GM19438 (cell line): ENCODE measurements around the gene PCDHGB5.
"Not testable (repeated sequence)": the region's sequence is repeated elsewhere in the genome, so short reads cannot be mapped to it uniquely, and the experiment has no call there.

Experiments used
- ATAC-seq: cut with Tn5 transposase; IDR thresholded peaks from one replicate; pipeline ENCODE4 v1.9.1; 2021; ENCODE audit warnings: low read depth; ENCODE audit not compliant: unreplicated experiment

Gene PCDHGB5

DNA sequence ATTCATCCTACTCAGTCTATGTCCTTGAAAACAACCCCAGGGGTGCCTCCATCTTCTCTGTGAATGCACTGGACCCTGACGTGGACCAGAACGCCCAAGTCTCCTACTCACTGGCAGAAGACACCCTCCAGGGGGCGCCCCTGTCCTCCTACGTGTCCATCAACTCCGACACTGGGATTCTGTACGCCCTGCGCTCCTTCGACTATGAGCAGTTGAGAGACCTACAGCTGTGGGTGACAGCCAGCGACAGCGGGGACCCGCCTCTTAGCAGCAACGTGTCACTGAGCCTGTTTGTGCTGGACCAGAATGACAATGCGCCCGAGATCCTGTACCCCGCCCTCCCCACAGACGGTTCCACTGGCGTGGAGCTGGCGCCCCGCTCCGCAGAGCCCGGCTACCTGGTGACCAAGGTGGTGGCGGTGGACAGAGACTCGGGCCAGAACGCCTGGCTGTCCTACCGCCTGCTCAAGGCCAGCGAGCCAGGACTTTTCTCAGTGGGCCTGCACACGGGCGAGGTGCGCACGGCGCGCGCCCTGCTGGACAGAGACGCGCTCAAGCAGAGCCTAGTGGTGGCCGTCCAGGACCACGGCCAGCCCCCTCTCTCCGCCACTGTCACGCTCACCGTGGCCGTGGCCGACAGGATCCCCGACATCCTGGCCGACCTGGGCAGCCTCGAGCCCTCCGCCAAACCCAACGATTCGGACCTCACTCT lies 22.1 kb upstream of the PCDHGB5 start:
- not testable (repeated sequence) for ATAC-seq

DNA sequence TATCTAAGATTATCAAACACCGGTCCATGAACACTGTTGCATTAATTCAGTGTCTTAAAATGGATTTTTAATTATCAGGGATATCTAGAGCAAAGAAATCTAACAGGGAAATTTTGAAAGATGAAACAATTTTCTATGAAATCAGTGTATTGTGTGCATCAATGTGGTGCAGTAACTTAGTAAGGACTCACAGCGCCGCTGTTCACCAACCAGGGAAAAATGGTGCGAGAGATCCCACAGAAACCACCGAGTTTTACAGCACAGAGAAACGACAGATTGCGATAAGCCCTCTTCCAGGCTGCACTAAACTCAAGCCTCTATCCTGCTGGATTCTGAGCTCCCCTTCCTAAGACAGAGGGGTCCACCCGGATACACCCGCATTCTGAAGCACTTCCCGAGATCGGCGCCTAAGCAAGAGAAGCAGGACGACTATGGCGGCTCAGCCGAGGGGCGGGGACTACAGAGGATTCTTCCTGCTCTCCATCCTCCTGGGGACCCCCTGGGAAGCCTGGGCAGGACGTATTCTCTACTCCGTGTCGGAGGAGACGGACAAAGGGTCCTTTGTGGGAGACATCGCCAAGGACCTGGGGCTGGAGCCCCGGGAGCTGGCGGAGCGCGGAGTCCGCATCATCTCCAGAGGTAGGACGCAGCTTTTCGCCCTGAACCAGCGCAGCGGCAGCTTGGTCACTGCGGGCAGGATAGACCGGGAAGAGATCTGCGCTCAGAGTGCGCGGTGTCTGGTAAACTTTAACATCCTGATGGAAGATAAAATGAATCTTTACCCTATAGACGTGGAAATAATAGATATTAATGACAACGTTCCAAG lies 15.1 kb upstream of the PCDHGB5 start, which contains the start of gene PCDHGA7:
Gene PCDHGA7 (plus strand): TSS at position 274 of the 826 bp plus-strand sequence. CDS start 158 bp downstream, at position 432.
- peak; percentile 60 for ATAC-seq

- ATAC-seq: no peak
These were observed 14.4 kb upstream of the PCDHGB5 start for GRCh38 chr5:141383345-141383744.

DNA sequence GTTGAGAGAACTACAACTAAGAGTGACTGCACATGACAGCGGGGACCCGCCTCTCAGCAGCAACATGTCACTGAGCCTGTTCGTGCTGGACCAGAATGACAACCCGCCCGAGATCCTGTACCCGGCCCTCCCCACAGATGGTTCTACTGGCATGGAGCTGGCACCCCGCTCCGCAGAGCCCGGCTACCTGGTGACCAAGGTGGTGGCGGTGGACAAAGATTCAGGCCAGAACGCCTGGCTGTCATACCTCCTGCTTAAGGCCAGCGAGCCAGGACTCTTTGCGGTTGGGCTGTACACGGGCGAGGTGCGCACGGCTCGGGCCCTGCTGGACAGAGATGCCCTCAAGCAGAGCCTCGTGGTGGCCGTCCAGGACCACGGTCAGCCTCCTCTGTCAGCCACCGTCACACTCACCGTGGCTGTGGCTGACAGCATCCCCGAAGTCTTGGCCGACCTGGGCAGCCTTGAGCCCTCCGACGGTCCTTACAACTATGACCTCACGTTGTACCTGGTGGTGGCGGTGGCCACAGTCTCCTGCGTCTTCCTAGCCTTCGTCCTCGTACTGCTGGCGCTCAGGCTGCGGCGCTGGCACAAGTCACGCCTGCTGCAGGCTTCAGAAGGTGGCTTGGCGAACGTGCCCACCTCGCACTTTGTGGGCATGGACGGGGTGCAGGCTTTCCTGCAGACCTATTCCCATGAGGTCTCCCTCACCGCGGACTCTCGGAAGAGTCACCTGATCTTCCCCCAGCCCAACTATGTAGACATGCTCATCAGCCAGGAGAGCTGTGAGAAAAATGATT lies 13.1 kb upstream of the PCDHGB5 start:
- no peak for ATAC-seq

DNA sequence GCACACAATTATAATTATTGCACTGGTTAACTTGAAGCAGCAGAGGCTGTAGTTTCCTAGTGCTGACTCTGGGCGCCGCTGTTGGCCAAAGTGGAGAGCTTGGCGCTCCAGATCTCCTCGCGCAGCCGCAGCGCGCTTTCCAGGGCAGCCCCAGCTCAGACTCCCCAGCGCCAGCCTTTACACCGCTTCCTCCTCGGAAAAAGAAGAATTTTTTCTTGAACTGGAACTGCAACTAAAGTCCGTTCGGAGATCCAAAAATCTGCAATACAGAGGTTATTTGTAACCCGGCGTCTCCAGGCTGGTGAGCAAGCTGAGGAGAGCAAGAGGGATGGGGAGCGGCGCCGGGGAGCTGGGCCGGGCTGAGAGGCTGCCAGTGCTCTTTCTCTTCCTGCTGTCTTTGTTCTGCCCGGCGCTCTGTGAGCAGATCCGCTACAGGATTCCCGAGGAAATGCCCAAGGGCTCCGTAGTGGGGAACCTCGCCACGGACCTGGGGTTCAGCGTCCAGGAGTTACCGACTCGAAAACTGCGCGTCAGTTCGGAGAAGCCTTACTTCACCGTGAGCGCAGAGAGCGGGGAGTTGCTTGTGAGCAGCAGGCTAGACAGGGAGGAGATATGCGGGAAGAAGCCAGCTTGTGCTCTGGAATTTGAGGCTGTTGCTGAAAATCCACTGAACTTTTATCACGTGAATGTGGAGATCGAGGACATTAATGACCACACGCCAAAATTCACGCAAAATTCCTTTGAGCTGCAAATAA lies 10.0 kb upstream of the PCDHGB5 start, which contains the start of gene PCDHGB4:
Gene PCDHGB4 (plus strand): TSS at position 142 of the 755 bp plus-strand sequence. CDS start 187 bp downstream, at position 329.
- ATAC-seq: peak; percentile 89

- ATAC-seq: no peak
These were observed 9.1 kb upstream of the PCDHGB5 start for GRCh38 chr5:141388661-141389060.

DNA sequence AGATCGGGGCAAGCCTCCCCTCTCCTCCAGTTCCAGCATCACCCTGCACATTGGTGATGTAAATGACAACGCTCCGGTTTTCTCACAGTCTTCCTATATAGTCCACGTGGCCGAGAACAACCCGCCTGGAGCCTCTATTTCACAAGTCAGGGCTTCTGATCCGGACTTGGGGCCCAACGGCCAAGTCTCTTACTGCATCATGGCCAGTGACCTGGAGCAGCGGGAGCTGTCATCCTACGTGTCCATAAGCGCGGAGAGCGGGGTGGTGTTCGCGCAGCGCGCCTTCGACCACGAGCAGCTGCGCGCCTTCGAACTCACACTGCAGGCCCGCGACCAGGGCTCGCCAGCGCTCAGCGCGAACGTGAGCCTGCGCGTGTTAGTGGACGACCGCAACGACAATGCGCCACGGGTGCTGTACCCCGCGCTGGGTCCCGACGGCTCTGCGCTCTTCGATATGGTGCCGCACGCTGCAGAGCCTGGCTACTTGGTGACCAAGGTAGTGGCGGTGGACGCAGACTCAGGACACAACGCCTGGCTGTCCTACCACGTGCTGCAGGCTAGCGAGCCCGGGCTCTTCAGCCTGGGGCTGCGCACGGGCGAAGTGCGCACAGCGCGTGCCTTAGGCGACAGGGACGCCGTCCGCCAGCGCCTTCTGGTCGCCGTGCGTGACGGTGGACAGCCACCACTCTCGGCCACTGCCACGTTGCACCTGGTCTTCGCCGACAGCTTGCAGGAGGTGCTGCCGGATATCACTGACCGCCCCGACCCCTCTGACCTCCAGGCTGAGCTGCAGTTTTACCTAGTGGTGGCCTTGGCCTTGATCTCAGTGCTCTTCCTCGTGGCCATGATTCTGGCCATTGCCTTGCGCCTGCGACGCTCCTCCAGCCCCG lies 8.3 kb upstream of the PCDHGB5 start:
- no peak for ATAC-seq

GRCh38 chr5:141392429-141393198 lies 5.1 kb upstream of the PCDHGB5 start, which contains the start of gene PCDHGA8:
Gene PCDHGA8 (plus strand): TSS chr5:141392633. CDS start chr5:141392814, 181 bp downstream.
- ATAC-seq: no peak

GRCh38 chr5:141393267-141393666 lies 4.5 kb upstream of the PCDHGB5 start:
- no peak for ATAC-seq

DNA sequence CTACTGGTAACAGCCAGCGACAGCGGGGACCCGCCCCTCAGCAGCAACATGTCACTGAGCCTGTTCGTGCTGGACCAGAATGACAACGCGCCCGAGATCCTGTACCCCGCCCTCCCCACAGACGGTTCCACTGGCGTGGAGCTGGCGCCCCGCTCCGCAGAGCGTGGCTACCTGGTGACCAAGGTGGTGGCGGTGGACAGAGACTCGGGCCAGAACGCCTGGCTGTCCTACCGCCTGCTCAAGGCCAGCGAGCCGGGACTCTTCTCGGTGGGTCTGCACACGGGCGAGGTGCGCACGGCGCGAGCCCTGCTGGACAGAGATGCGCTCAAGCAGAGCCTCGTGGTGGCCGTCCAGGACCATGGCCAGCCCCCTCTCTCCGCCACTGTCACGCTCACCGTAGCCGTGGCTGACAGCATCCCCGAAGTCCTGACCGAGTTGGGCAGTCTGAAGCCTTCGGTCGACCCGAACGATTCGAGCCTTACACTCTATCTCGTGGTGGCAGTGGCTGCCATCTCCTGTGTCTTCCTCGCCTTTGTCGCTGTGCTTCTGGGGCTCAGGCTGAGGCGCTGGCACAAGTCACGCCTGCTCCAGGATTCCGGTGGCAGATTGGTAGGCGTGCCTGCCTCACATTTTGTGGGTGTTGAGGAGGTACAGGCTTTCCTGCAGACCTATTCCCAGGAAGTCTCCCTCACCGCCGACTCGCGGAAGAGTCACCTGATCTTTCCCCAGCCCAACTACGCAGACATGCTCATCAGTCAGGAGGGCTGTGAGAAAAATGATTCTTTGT lies 3.2 kb upstream of the PCDHGB5 start:
- not testable (repeated sequence) for ATAC-seq

GRCh38 chr5:141398608-141399007 lies 861 bp downstream of the PCDHGB5 start:
- ATAC-seq: no peak

DNA sequence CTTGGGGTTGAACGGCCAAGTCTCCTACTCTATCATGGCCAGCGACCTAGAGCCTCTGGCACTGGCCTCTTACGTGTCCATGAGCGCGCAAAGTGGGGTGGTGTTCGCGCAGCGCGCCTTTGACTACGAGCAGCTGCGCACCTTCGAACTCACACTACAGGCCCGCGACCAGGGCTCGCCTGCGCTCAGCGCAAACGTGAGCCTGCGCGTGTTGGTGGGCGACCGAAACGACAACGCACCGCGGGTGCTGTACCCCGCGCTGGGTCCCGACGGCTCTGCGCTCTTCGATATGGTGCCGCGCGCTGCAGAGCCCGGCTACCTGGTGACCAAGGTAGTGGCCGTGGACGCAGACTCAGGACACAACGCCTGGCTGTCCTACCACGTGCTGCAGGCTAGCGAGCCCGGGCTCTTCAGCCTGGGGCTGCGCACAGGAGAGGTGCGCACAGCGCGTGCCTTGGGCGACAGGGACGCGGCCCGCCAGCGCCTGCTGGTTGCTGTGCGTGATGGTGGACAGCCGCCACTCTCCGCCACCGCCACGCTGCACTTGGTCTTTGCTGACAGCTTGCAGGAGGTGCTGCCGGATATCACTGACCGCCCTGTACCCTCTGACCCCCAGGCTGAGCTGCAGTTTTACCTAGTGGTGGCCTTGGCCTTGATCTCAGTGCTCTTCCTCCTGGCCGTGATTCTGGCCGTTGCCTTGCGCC lies 2.0 kb downstream of the PCDHGB5 start:
- ATAC-seq: no peak

- no peak for ATAC-seq
These were observed 5.0 kb downstream of the PCDHGB5 start, which contains the start of gene PCDHGA9 for GRCh38 chr5:141402553-141403243. Gene PCDHGA9 (plus strand): TSS chr5:141402778. CDS start chr5:141402953, 175 bp downstream.

DNA sequence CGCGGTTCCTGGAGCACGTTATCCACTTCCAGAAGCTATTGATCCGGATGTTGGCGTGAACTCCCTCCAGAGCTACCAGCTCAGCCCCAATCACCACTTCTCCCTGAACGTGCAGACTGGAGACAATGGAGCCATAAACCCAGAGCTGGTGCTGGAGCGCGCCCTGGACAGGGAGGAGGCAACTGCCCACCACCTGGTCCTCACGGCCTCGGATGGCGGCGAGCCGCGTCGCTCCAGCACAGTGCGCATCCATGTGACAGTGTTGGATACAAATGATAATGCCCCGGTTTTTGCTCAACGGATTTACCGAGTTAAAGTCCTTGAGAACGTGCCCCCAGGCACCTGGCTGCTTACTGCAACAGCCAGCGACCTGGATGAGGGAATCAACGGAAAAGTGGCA lies 5.6 kb downstream of the PCDHGB5 start:
- ATAC-seq: no peak

DNA sequence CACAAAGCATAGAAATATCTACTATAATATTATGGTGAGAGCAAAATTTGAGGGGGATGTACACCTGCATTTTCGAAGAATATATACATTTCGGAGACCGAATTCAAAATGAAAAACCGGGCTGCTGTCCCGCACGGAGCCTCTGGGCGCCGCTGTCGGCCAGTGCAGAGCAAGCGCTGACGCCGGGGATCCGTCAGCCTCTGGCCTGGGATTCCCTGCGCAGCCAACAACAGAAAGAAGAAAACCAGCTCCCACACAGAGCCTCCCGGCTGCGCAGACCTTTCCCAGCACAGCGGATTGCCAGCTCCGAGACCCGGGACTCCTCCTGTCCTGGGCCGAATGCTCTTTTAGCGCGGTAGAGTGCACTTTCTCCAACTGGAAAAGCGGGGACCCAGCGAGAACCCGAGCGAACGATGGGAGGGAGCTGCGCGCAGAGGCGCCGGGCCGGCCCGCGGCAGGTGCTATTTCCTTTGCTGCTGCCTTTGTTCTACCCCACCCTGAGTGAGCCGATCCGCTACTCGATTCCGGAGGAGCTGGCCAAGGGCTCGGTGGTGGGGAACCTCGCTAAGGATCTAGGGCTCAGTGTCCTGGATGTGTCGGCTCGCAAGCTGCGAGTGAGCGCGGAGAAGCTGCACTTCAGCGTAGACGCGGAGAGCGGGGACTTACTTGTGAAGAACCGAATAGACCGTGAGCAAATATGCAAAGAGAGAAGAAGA lies 10.2 kb downstream of the PCDHGB5 start, which contains the start of gene PCDHGB6:
Gene PCDHGB6 (plus strand): TSS at position 232 of the 716 bp plus-strand sequence. CDS start 182 bp downstream, at position 414.
- peak; percentile 76 for ATAC-seq
